ENCODE measurements around the gene NPAS2. TPM values are rescaled to one million over a fixed set of nuclear protein-coding genes. Genes with fewer than 3 reads are reported as not detected.

The NPAS2 gene
- total RNA-seq, 6 donors from 2014 or later = 13.8 to 52.5 (median 23.0) TPM

GRCh38 chr2:101006065-101006715 lies 186.3 kb downstream of the NPAS2 start:
- 85 to 86% methylated on average over 4 of the region's 4 CpGs for WGBS, 2 donors
- Histone ChIP-seq H3K27ac (no peak overlapping the region), H3K9me3 (no peaks in the 10 kb centered on the region), H3K36me3 (peaks cover 39 to 79% (median 59%) of the 10 kb centered on the region in 4 donors), H3K27me3 (no peaks in the 10 kb centered on the region), H3K4me1 (peaks cover 13 to 40% (median 23%) of the 10 kb centered on the region in 4 donors), H3K4me3 (no peak overlapping the region)
- no peak for TF ChIP-seq POLR2A (IDR thresholded peaks at IDR 0.05)
- TF ChIP-seq, protein P1, sequence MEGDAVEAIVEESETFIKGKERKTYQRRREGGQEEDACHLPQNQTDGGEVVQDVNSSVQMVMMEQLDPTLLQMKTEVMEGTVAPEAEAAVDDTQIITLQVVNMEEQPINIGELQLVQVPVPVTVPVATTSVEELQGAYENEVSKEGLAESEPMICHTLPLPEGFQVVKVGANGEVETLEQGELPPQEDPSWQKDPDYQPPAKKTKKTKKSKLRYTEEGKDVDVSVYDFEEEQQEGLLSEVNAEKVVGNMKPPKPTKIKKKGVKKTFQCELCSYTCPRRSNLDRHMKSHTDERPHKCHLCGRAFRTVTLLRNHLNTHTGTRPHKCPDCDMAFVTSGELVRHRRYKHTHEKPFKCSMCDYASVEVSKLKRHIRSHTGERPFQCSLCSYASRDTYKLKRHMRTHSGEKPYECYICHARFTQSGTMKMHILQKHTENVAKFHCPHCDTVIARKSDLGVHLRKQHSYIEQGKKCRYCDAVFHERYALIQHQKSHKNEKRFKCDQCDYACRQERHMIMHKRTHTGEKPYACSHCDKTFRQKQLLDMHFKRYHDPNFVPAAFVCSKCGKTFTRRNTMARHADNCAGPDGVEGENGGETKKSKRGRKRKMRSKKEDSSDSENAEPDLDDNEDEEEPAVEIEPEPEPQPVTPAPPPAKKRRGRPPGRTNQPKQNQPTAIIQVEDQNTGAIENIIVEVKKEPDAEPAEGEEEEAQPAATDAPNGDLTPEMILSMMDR (IDR thresholded peaks at IDR 0.05) = no peak
- no peak for TF ChIP-seq EP300 (IDR thresholded peaks at IDR 0.05)
- TF ChIP-seq POLR2AphosphoS5 (IDR thresholded peaks at IDR 0.05) = no peak
- no peak for ATAC-seq (ENCODE audit: low FRiP score in 2 of 2)
- no peak for DNase-seq

GRCh38 chr2:101007415-101008345 lies 187.7 kb downstream of the NPAS2 start:
- H3K27ac ChIP-seq = peak overlapping the region in 1 of 4 donors; percentile 3
- no peak overlapping the region for H3K4me3 ChIP-seq
- ATAC-seq (ENCODE audit: low FRiP score in 2 of 2) (no peak), DNase-seq (no peak)
- H3K9me3 ChIP-seq = no peaks in the 10 kb centered on the region
- H3K36me3 ChIP-seq = peaks cover 39 to 85% (median 61%) of the 10 kb centered on the region in 4 donors
- H3K27me3 ChIP-seq = no peaks in the 10 kb centered on the region
- WGBS, 2 donors = 82 to 87% methylated on average over 11 of the region's 11 CpGs
- H3K4me1 ChIP-seq = peaks cover 13 to 33% (median 19%) of the 10 kb centered on the region in 4 donors
- no peak for TF ChIP-seq POLR2AphosphoS5 (IDR thresholded peaks at IDR 0.05)

DNA sequence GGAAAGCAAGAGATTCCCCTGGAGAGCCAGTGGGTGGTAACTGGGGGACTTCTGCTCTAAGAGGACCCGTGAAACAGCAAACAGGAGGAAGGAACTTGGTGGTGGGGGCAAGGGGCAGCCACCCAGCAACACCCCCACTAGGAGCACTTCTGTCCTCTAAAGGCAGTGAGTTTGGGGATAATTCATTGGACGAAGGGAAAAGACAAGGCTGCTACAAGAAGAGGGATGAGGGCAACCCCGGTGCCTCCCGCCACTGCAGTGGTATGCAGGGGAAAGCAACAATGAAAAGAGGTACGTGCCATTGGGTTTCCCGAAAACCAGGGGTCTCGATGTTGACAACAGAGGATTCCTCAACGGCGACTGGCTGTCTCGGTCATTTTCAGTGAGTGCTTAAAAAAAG lies 191.2 kb downstream of the NPAS2 start:
- Histone ChIP-seq H3K27ac (no peak overlapping the region), H3K4me3 (no peak overlapping the region)
- TF ChIP-seq, protein P1 (IDR thresholded peaks at IDR 0.05) = no peak
- TF ChIP-seq POLR2AphosphoS5 (IDR thresholded peaks at IDR 0.05) = no peak
- TF ChIP-seq POLR2A (IDR thresholded peaks at IDR 0.05) = no peak
- TF ChIP-seq EP300 (IDR thresholded peaks at IDR 0.05) = no peak

GRCh38 chr2:101012054-101012705 lies 192.2 kb downstream of the NPAS2 start:
- ATAC-seq (ENCODE audit: low FRiP score in 2 of 2) (no peak), DNase-seq (no peak)
- Histone ChIP-seq H3K36me3 (peaks cover 7 to 63% (median 30%) of the 10 kb centered on the region in 4 donors), H3K4me1 (no peaks in the 10 kb centered on the region), H3K4me3 (no peak overlapping the region), H3K27me3 (no peaks in the 10 kb centered on the region), H3K9me3 (no peaks in the 10 kb centered on the region), H3K27ac (peak overlapping the region in 1 of 4 donors; percentile 3)
- WGBS, 2 donors = 71 to 75% methylated on average over 8 of the region's 8 CpGs
- TF ChIP-seq EP300 (IDR thresholded peaks at IDR 0.05) (no peak), POLR2AphosphoS5 (IDR thresholded peaks at IDR 0.05) (no peak), POLR2A (IDR thresholded peaks at IDR 0.05) (no peak)
- TF ChIP-seq, protein P1 (IDR thresholded peaks at IDR 0.05) = no peak

More for the DNA sequence above, 191.2 kb downstream of the NPAS2 start:
- H3K4me1 ChIP-seq = no peaks in the 10 kb centered on the region
- H3K9me3 ChIP-seq = no peaks in the 10 kb centered on the region
- WGBS, 2 donors = 88 to 89% methylated on average over 10 of the region's 10 CpGs
- DNase-seq = no peak
- H3K27me3 ChIP-seq = no peaks in the 10 kb centered on the region
- peaks cover 14 to 71% (median 40%) of the 10 kb centered on the region in 4 donors for H3K36me3 ChIP-seq
- ATAC-seq (ENCODE audit: low FRiP score in 2 of 2) = no peak

Measured in upper lobe of left lung (tissue), 6 donors.